Omental fat pad (tissue), 4 donors: ENCODE results near the gene KLHL6. TPM values are rescaled to one million over a fixed set of nuclear protein-coding genes. Genes with fewer than 3 reads are reported as not detected.
A peak's percentile ranks its signal among the peaks of the same experiment; 100 is the strongest.

Experiments used
- ATAC-seq: fragments of 150-250 bp; one replicate; pipeline ENCODE4 v1.9.1; 2016; ENCODE audit warnings: mild to moderate bottlenecking, moderate library complexity; ENCODE audit not compliant: low FRiP score
- DNase-seq: peaks from one replicate; pipeline ENCODE4 v3.0.0-alpha.2; 2019; ENCODE audit warnings: low spot score
- total RNA-seq, 4 donors: library from RNA; depleted of rRNA; stranded (reverse); fragments of >200 nt; gene quantifications; one replicate each; pipeline ENCODE4 v1.1.0, GENCODE V29; 2016
- TF ChIP-seq, protein P1 (sequence below), 3 donors: fragments of 450-650 bp; IDR thresholded peaks; one replicate each; pipeline ENCODE4 v1.5.1; 2016 to 2017; ENCODE audit warnings: antibody characterized with exemption in 3 of 3, mild to moderate bottlenecking in 3 of 3, moderate library complexity in 2 of 3

KLHL6 gene
- total RNA-seq = 10 to 100 TPM in 1 of 4 donors, 1 to 10 TPM in 3; 3.0 to 21.5 (median 6.5) TPM

GRCh38 chr3:183555541-183556081 lies at the start of gene KLHL6:
TSS of gene KLHL6 (minus strand) at chr3:183555706. CDS start at chr3:183555653, 53 bp downstream.
- TF ChIP-seq, protein P1, sequence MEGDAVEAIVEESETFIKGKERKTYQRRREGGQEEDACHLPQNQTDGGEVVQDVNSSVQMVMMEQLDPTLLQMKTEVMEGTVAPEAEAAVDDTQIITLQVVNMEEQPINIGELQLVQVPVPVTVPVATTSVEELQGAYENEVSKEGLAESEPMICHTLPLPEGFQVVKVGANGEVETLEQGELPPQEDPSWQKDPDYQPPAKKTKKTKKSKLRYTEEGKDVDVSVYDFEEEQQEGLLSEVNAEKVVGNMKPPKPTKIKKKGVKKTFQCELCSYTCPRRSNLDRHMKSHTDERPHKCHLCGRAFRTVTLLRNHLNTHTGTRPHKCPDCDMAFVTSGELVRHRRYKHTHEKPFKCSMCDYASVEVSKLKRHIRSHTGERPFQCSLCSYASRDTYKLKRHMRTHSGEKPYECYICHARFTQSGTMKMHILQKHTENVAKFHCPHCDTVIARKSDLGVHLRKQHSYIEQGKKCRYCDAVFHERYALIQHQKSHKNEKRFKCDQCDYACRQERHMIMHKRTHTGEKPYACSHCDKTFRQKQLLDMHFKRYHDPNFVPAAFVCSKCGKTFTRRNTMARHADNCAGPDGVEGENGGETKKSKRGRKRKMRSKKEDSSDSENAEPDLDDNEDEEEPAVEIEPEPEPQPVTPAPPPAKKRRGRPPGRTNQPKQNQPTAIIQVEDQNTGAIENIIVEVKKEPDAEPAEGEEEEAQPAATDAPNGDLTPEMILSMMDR (IDR thresholded peaks at IDR 0.05) = no peak
- no peak for DNase-seq
- peak; percentile 42 for ATAC-seq

- TF ChIP-seq, protein P1 (IDR thresholded peaks at IDR 0.05) = no peak
- ATAC-seq = no peak
These were observed 42.5 kb upstream of the KLHL6 start for GRCh38 chr3:183597959-183598358.

GRCh38 chr3:183594636-183595035 lies 39.1 kb upstream of the KLHL6 start:
- no peak for DNase-seq
- no peak for ATAC-seq
- TF ChIP-seq, protein P1 (IDR thresholded peaks at IDR 0.05) = no peak

More at GRCh38 chr3:183597959-183598358, 42.5 kb upstream of the KLHL6 start:
- no peak for DNase-seq

- no peak for DNase-seq
- TF ChIP-seq, protein P1 (IDR thresholded peaks at IDR 0.05) = no peak
These were observed 37.3 kb upstream of the KLHL6 start for GRCh38 chr3:183592821-183593220.

GRCh38 chr3:183591881-183592521 lies 36.5 kb upstream of the KLHL6 start:
- ATAC-seq (no peak), DNase-seq (no peak)
- TF ChIP-seq, protein P1 (IDR thresholded peaks at IDR 0.05) = no peak

More at GRCh38 chr3:183592821-183593220, 37.3 kb upstream of the KLHL6 start:
- ATAC-seq = no peak

GRCh38 chr3:183590442-183590841 lies 34.9 kb upstream of the KLHL6 start:
- DNase-seq (no peak), ATAC-seq (no peak)
- TF ChIP-seq, protein P1 (IDR thresholded peaks at IDR 0.05) = no peak

- TF ChIP-seq, protein P1 (IDR thresholded peaks at IDR 0.05) = no peak
- ATAC-seq = no peak
- DNase-seq = no peak
These were observed 31.8 kb upstream of the KLHL6 start for GRCh38 chr3:183587336-183587735.
